H1 (cell line): Measurements from ENCODE around the gene AKAP9. TPM values are rescaled to one million over a fixed set of nuclear protein-coding genes. Genes with fewer than 3 reads are reported as not detected.

Source experiments
- CTCF ChIA-PET: fragments of 300-600 bp; sonication (Branson Sonifier 250); formaldehyde crosslinking; loops from one replicate; lab custom pipeline; 2021; ENCODE audit not compliant: partially characterized antibody; lab: Charles Lee
- POLR2A ChIA-PET: fragments of 300-600 bp; sonication (Branson Sonifier 250); formaldehyde crosslinking; loops from one replicate; lab custom pipeline; 2021; ENCODE audit warnings: inconsistent platforms; ENCODE audit not compliant: partially characterized antibody; lab: Charles Lee
- DNase-seq, 2 experiments: peaks; one replicate each; pipeline versions ENCODE4 v3.0.0 to v3.0.0-alpha.2; 2010 to 2022; ENCODE audit warnings: low spot score in 2 of 2, low read depth in 1 of 2, mixed read lengths in 1 of 2
- FAIRE-seq: peaks from 2 replicates; lab custom pipeline; 2011; peaks lifted over from hg19 to GRCh38; lab: Jason Lieb, UNC
- H2AFZ ChIP-seq: 2 replicates; pipeline ENCODE4 v1.8.1; 2012; ENCODE audit warnings: low read length, inconsistent platforms
- H2AK5ac ChIP-seq: 2 replicates; pipeline ENCODE4 v1.6.1; 2013; ENCODE audit warnings: low read depth, low read length
- H2BK120ac ChIP-seq: replicated peaks from 2 replicates; pipeline ENCODE3; 2013; ENCODE audit warnings: low read depth, low read length, inconsistent platforms
- H2BK12ac ChIP-seq: 2 replicates; pipeline ENCODE4 v1.6.1; 2013; ENCODE audit warnings: low read depth, low read length
- H2BK15ac ChIP-seq: 2 replicates; pipeline ENCODE4 v1.6.1; 2013; ENCODE audit warnings: low read length
- H2BK20ac ChIP-seq: 2 replicates; pipeline ENCODE4 v1.6.1; 2013; ENCODE audit warnings: low read length
- H2BK5ac ChIP-seq: 2 replicates; pipeline ENCODE4 v1.6.1; 2013; ENCODE audit warnings: low read depth, low read length
- H3K14ac ChIP-seq: 2 replicates; pipeline ENCODE4 v1.6.1; 2013; ENCODE audit warnings: inconsistent platforms; ENCODE audit not compliant: insufficient read length
- H3K18ac ChIP-seq: 2 replicates; pipeline ENCODE4 v1.6.1; 2013; ENCODE audit warnings: low read length; ENCODE audit errors: extremely low read depth
- H3K23ac ChIP-seq: 2 replicates; pipeline ENCODE4 v1.6.1; 2013; ENCODE audit warnings: inconsistent platforms; ENCODE audit not compliant: insufficient read length
- H3K23me2 ChIP-seq: 2 replicates; pipeline ENCODE4 v1.6.1; 2013; ENCODE audit warnings: low read depth, low read length
- H3K27ac ChIP-seq: 2 replicates; pipeline ENCODE4 v1.6.1; 2011; ENCODE audit warnings: low read depth, low read length, inconsistent platforms
- H3K27me3 ChIP-seq, 4 experiments: replicated peaks in 1 of 4; 1 replicate in 1 of 4; 2 replicates in 3 of 4; pipeline versions ENCODE4 v1.6.1 to v1.8.1; 2011 to 2013; ENCODE audit warnings: low read length in 3 of 4, mild to moderate bottlenecking in 3 of 4, inconsistent platforms in 2 of 4, mixed read lengths in 2 of 4, moderate library complexity in 1 of 4; ENCODE audit not compliant: control insufficient read depth in 3 of 4, insufficient read depth in 3 of 4; ENCODE audit errors: extremely low read depth in 1 of 4
- H3K36me3 ChIP-seq, 4 experiments: 2 replicates each; pipeline versions ENCODE4 v1.6.1 to v1.8.1; 2011 to 2013; ENCODE audit warnings: mild to moderate bottlenecking in 4 of 4, low read length in 3 of 4, moderate library complexity in 2 of 4, control low read depth in 1 of 4, inconsistent platforms in 1 of 4; ENCODE audit not compliant: insufficient read depth in 4 of 4, control insufficient read depth in 2 of 4
- H3K4ac ChIP-seq: replicated peaks from 2 replicates; pipeline ENCODE3; 2013; ENCODE audit warnings: low read length, low read depth, mixed read lengths, inconsistent platforms; ENCODE audit not compliant: insufficient read length
- H3K4me1 ChIP-seq, 4 experiments: replicated peaks in 1 of 4; 1 replicate in 1 of 4; 2 replicates in 3 of 4; pipeline versions ENCODE4 v1.6.1 to v1.8.1; 2011 to 2013; ENCODE audit warnings: low read length in 3 of 4, inconsistent platforms in 2 of 4, mixed read lengths in 1 of 4; ENCODE audit not compliant: insufficient read depth in 4 of 4, control insufficient read depth in 3 of 4
- H3K4me2 ChIP-seq, 2 experiments: 2 replicates each; pipeline versions ENCODE4 v1.6.1 to v1.8.1; 2011 to 2013; ENCODE audit warnings: low read depth in 2 of 2, low read length in 2 of 2, control low read depth in 1 of 2, inconsistent platforms in 1 of 2, mild to moderate bottlenecking in 1 of 2; ENCODE audit not compliant: insufficient read depth in 1 of 2
- H3K4me3 ChIP-seq, 4 experiments: fragments of 200-600, 300-600 bp in 1 of 4; sonication (generic), shearing (Covaris generic), sonication (Bioruptor Twin) in 1 of 4; 2 replicates each; pipeline versions ENCODE4 v1.5.1 to v1.8.1; 2011 to 2016; ENCODE audit warnings: low read length in 4 of 4, low read depth in 3 of 4, control low read depth in 2 of 4, inconsistent platforms in 2 of 4, mild to moderate bottlenecking in 2 of 4, mixed read lengths in 1 of 4, moderate library complexity in 1 of 4; ENCODE audit not compliant: insufficient read depth in 2 of 4; ENCODE audit errors: extremely low read depth in 1 of 4
- H3K56ac ChIP-seq: replicated peaks from 2 replicates; pipeline ENCODE3; 2013; ENCODE audit warnings: low read depth, mild to moderate bottlenecking, mixed read lengths, low read length, inconsistent platforms; ENCODE audit not compliant: insufficient read length
- H3K79me1 ChIP-seq: 2 replicates; pipeline ENCODE4 v1.6.1; 2013; ENCODE audit warnings: low read depth, low read length, control low read depth
- H3K79me2 ChIP-seq, 2 experiments: 2 replicates each; pipeline versions ENCODE4 v1.6.1 to v1.8.1; 2012 to 2013; ENCODE audit warnings: low read length in 2 of 2, mild to moderate bottlenecking in 2 of 2, inconsistent platforms in 1 of 2; ENCODE audit not compliant: insufficient read depth in 2 of 2, control insufficient read depth in 1 of 2
- H3K9ac ChIP-seq, 4 experiments: replicated peaks in 1 of 4; 1 replicate in 1 of 4; 2 replicates in 3 of 4; pipeline versions ENCODE4 v1.6.1 to v1.8.1; 2011 to 2013; ENCODE audit warnings: low read depth in 3 of 4, low read length in 3 of 4, control low read depth in 2 of 4, mild to moderate bottlenecking in 2 of 4, moderate library complexity in 2 of 4, inconsistent platforms in 1 of 4; ENCODE audit errors: extremely low read depth in 1 of 4
- H3K9me3 ChIP-seq, 2 experiments: 2 replicates each; pipeline versions ENCODE4 v1.6.1 to v1.8.1; 2012 to 2013; ENCODE audit warnings: mild to moderate bottlenecking in 2 of 2, moderate library complexity in 2 of 2, control low read depth in 1 of 2, inconsistent platforms in 1 of 2, low read depth in 1 of 2, low read length in 1 of 2, mixed read lengths in 1 of 2; ENCODE audit not compliant: insufficient read depth in 2 of 2
- H4K20me1 ChIP-seq, 2 experiments: replicated peaks in 1 of 2; 2 replicates each; pipeline versions ENCODE3 to v1.8.1; 2011 to 2013; ENCODE audit warnings: inconsistent platforms in 2 of 2, low read length in 2 of 2, mild to moderate bottlenecking in 1 of 2; ENCODE audit not compliant: insufficient read depth in 2 of 2, control insufficient read depth in 1 of 2
- H4K5ac ChIP-seq: 2 replicates; pipeline ENCODE4 v1.6.1; 2013; ENCODE audit warnings: low read length, low read depth, mixed read lengths, inconsistent platforms; ENCODE audit not compliant: insufficient read length
- H4K8ac ChIP-seq: 2 replicates; pipeline ENCODE4 v1.8.0; 2013; ENCODE audit warnings: mild to moderate bottlenecking, moderate library complexity, low read length, inconsistent platforms; ENCODE audit not compliant: insufficient read depth; ENCODE audit errors: extremely low read depth
- H4K91ac ChIP-seq: replicated peaks from 2 replicates; pipeline ENCODE3; 2013; ENCODE audit warnings: low read length, mixed read lengths, inconsistent platforms; ENCODE audit not compliant: insufficient read length
- EZH2 ChIP-seq: fragments of 200-600 bp; sonication (generic); IDR thresholded peaks from 2 replicates; pipeline ENCODE4 v1.7.1; 2012; ENCODE audit warnings: low read depth, mild to moderate bottlenecking, moderate library complexity, low read length, inconsistent platforms; ENCODE audit not compliant: severe bottlenecking
- KDM1A ChIP-seq: fragments of 200-600, 300-600 bp; sonication (generic); IDR thresholded peaks from 2 replicates; pipeline ENCODE4 v1.7.1; 2016; ENCODE audit warnings: mild to moderate bottlenecking, low read length, borderline replicate concordance
- SAP30 ChIP-seq: fragments of 300-600 bp; sonication (generic); IDR thresholded peaks from 2 replicates; pipeline ENCODE4 v1.7.1; 2012; ENCODE audit warnings: low read length, moderate library complexity, mild to moderate bottlenecking, inconsistent platforms; ENCODE audit not compliant: insufficient read depth, insufficient replicate concordance
- SIX5 ChIP-seq: IDR thresholded peaks from 2 replicates; pipeline ENCODE4 v1.6.1; 2011; ENCODE audit warnings: mild to moderate bottlenecking, low read depth, low read length
- YY1 ChIP-seq: IDR thresholded peaks from 2 replicates; pipeline ENCODE4 v1.6.1; 2011; ENCODE audit warnings: low read depth, mild to moderate bottlenecking, low read length
- WGBS, 2 experiments: shearing (Covaris generic) in 1 of 2; methylation state at CpG; one replicate each; pipeline versions ENCODE4 v1.1.6 to v1.1.7; 2013 to 2015; ENCODE audit warnings: low lambda C conversion rate in 2 of 2, mixed read lengths in 2 of 2, inconsistent platforms in 1 of 2, low coverage in 1 of 2, missing lambda C conversion rate in 1 of 2; ENCODE audit not compliant: insufficient replicate concordance in 2 of 2, insufficient coverage in 1 of 2, insufficient read length in 1 of 2; ENCODE audit errors: extremely low coverage in 1 of 2, missing lambda C conversion rate in 1 of 2; 5-methylcytosine and 5-hydroxymethylcytosine counted together
- polyA plus RNA-seq, 7 experiments: library from polyadenylated mRNA; depleted of rRNA in 3 of 7; stranded (reverse) in 5 of 7; unstranded in 2 of 7; fragments of >200 nt in 5 of 7; fragments of 200-250 nt in 2 of 7; gene quantifications; 1 replicate in 5 of 7; 2 replicates in 1 of 7; 4 replicates in 1 of 7; pipeline versions ENCODE4 v1.2.1 to v1.2.3, GENCODE V29; 2011 to 2013; ENCODE audit warnings: missing spikeins in 2 of 7, mixed read lengths in 2 of 7
- total RNA-seq: library from RNA; stranded (reverse); fragmentation: NEBNext Ultra II Directional; extraction: Animal tissue kit (Norgen Biotek cat#: 25700); gene quantifications from 2 replicates; pipeline ENCODE4 v1.2.1, GENCODE V29; 2021
- TF ChIP-seq, protein P1 (sequence below): IDR thresholded peaks from 2 replicates; pipeline ENCODE4 v1.6.1; 2011; ENCODE audit warnings: low read length, improper control_type of control experiment

The AKAP9 gene
- total and polyA plus RNA-seq, 2 of the 8 experiments (the other 6 are each of a cell fraction or from before 2014, with no cell fraction given) = 6.2 to 26.3 TPM

DNA sequence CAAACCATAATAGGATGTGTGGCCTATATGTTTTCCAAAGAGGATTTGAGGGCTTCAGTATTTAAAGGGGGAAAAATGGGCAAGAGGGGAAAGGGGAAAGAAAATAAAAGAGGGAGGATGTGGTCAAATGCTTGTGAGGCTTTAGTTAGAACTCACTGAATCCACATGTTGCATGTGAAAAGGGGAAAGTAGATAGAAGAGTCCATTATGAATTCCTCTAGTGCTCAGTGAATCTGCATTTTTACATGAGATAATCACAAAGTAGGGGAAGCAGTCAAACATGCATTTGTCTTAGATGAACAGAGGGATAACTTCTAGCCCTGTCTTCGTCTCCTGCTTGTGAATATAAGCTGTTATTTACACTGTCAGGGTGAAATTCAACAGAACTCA lies 24.6 kb upstream of the AKAP9 start:
- Histone ChIP-seq H3K4me3 (no peak overlapping the region), H4K8ac (no peak overlapping the region), H3K4me2 (no peak overlapping the region), H3K9me3 (no peaks in the 10 kb centered on the region), H2BK5ac (no peak overlapping the region), H3K23ac (no peak overlapping the region), H2BK20ac (no peak overlapping the region), H4K20me1 (no peaks in the 10 kb centered on the region), H2AFZ (0 out of 2 replicates have a peak overlapping the region, but pooled peaks have one; percentile 21), H3K18ac (no peak overlapping the region), H3K4me1 (no peaks in the 10 kb centered on the region), H3K79me1 (no peaks in the 10 kb centered on the region), H4K5ac (no peak overlapping the region), H3K9ac (no peak overlapping the region), H3K56ac (no peak overlapping the region), H3K27me3 (no peaks in the 10 kb centered on the region), H3K79me2 (no peaks in the 10 kb centered on the region), H3K36me3 (no peaks in the 10 kb centered on the region), H3K23me2 (no peaks in the 10 kb centered on the region), H2BK120ac (no peak overlapping the region), H3K4ac (no peak overlapping the region), H3K27ac (no peak overlapping the region), H2BK12ac (no peak overlapping the region), H4K91ac (no peak overlapping the region), H2BK15ac (no peak overlapping the region), H3K14ac (no peak overlapping the region), H2AK5ac (no peak overlapping the region)
- ChIA-PET POLR2A (no interaction called here), CTCF (interaction anchor here (1.5 kb wide), 1 partner anchor 35 kb away, joined by 6 read pairs; the partner anchor contains the start of gene MTERF1)
- WGBS, 2 experiments = 82% methylated on average over 1 of the region's 1 CpG; no CpG with 5 or more reads in 1 of the 2 experiments
- no peak for DNase-seq
- FAIRE-seq = no peak
- no peak for TF ChIP-seq SAP30
- TF ChIP-seq KDM1A = no peak
- TF ChIP-seq YY1 = no peak
- TF ChIP-seq EZH2 = no peak
- TF ChIP-seq, protein P1, sequence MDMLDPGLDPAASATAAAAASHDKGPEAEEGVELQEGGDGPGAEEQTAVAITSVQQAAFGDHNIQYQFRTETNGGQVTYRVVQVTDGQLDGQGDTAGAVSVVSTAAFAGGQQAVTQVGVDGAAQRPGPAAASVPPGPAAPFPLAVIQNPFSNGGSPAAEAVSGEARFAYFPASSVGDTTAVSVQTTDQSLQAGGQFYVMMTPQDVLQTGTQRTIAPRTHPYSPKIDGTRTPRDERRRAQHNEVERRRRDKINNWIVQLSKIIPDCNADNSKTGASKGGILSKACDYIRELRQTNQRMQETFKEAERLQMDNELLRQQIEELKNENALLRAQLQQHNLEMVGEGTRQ = no peak
- TF ChIP-seq SIX5 = no peak
